K562 (cell line): Measurements from ENCODE around the gene RPS10. TPM values are rescaled to one million over a fixed set of nuclear protein-coding genes. Genes with fewer than 3 reads are reported as not detected.

ENCODE experiments used
- ATAC-seq: fragments of 200-7000 bp; cut with Tn5 transposase; 3 replicates; pipeline ENCODE4 v1.9.1; 2020; ENCODE audit warnings: moderate library complexity
- BruUV-seq: library from RNA; stranded (reverse); fragments of 400-500 nt; replicated peaks from 2 replicates; lab custom pipeline; 2021; lab: Mats Ljungman, UMichigan
- CTCF ChIA-PET: fragments of 300-600 bp; formaldehyde crosslinking; extraction: SDS; loops from one replicate; lab custom pipeline; 2021; ENCODE audit warnings: low intra/inter-chr PET ratio; lab: Yijun Ruan, JAX
- POLR2A ChIA-PET: fragments of 300-600, 350-650 bp; sonication (Branson Sonifier 250); formaldehyde crosslinking; extraction: SDS; loops from one replicate; lab custom pipeline; 2021; ENCODE audit warnings: antibody characterized with exemption, inconsistent platforms; lab: Yijun Ruan, JAX
- DNase-seq, 4 experiments: peaks; one replicate each; pipeline versions ENCODE4 v3.0.0 to v3.0.0-alpha.2; 2011 to 2018; ENCODE audit warnings: low spot score in 3 of 4, mixed read lengths in 3 of 4; ENCODE audit errors: extremely low read depth in 1 of 4
- FAIRE-seq: peaks from 2 replicates; lab custom pipeline; 2011; peaks lifted over from hg19 to GRCh38; lab: Jason Lieb, UNC
- H2AFZ ChIP-seq: 2 replicates; pipeline ENCODE4 v1.6.0; 2011; ENCODE audit warnings: low read depth, low read length, control low read depth, inconsistent platforms
- H3K27ac ChIP-seq: fragments of 200-600 bp; 3 replicates; pipeline ENCODE4 v1.8.0; 2011; ENCODE audit warnings: low read depth, mild to moderate bottlenecking, control low read depth, inconsistent platforms, low read length, moderate library complexity, mixed read lengths; ENCODE audit errors: extremely low read depth
- H3K27me3 ChIP-seq, 2 experiments: fragments of 300-600 bp in 1 of 2; 2 replicates in 1 of 2; 3 replicates in 1 of 2; pipeline versions ENCODE4 v1.6.0 to v1.8.0; 2011; ENCODE audit warnings: inconsistent platforms in 2 of 2, low read length in 2 of 2, mild to moderate bottlenecking in 1 of 2, mixed read lengths in 1 of 2, moderate library complexity in 1 of 2; ENCODE audit not compliant: control insufficient read depth in 2 of 2, insufficient read depth in 2 of 2
- H3K36me3 ChIP-seq: fragments of 300-600 bp; 3 replicates; pipeline ENCODE4 v1.8.0; 2011; ENCODE audit warnings: mild to moderate bottlenecking, low read length, inconsistent platforms; ENCODE audit not compliant: control insufficient read depth, insufficient read depth
- H3K4me1 ChIP-seq, 2 experiments: fragments of 200-600 bp in 1 of 2; replicated peaks in 1 of 2; 2 replicates in 1 of 2; 3 replicates in 1 of 2; pipeline versions ENCODE4 v1.5.1 to v1.8.0; 2011; ENCODE audit warnings: inconsistent platforms in 2 of 2, low read length in 2 of 2, mild to moderate bottlenecking in 1 of 2, mixed read lengths in 1 of 2, moderate library complexity in 1 of 2; ENCODE audit not compliant: control insufficient read depth in 2 of 2, insufficient read depth in 2 of 2
- H3K4me2 ChIP-seq: 2 replicates; pipeline ENCODE4 v1.6.1; 2011; ENCODE audit warnings: low read length, control low read depth, inconsistent platforms, mixed read lengths; ENCODE audit not compliant: insufficient read depth
- H3K4me3 ChIP-seq: fragments of 200-600 bp; sonication (generic), shearing (Covaris generic); 2 replicates; pipeline ENCODE4 v1.5.1; 2016; ENCODE audit warnings: control low read depth, inconsistent platforms
- H3K79me2 ChIP-seq: fragments of 200-600 bp; 3 replicates; pipeline ENCODE4 v1.8.0; 2011; ENCODE audit warnings: low read length, inconsistent platforms; ENCODE audit not compliant: control insufficient read depth, insufficient read depth
- H3K9ac ChIP-seq, 2 experiments: 2 replicates each; pipeline versions ENCODE4 v1.6.0 to v1.6.1; 2011; ENCODE audit warnings: low read depth in 2 of 2, low read length in 2 of 2, control low read depth in 1 of 2, inconsistent platforms in 1 of 2, mild to moderate bottlenecking in 1 of 2, mixed read lengths in 1 of 2; ENCODE audit not compliant: insufficient read depth in 1 of 2
- H3K9me1 ChIP-seq: one replicate; pipeline ENCODE4 v1.6.0; 2011; ENCODE audit warnings: inconsistent platforms, mild to moderate bottlenecking, low read length, moderate library complexity; ENCODE audit not compliant: control insufficient read depth, insufficient read depth
- H3K9me3 ChIP-seq: replicated peaks from 2 replicates; pipeline ENCODE4 v1.5.1; 2011; ENCODE audit warnings: low read depth, low read length, inconsistent platforms; ENCODE audit not compliant: control insufficient read depth, insufficient read depth
- H4K20me1 ChIP-seq: replicated peaks from 2 replicates; pipeline ENCODE4 v1.6.1; 2011; ENCODE audit warnings: low read length, inconsistent platforms, mixed read lengths; ENCODE audit not compliant: control insufficient read depth, insufficient read depth
- BCL6 ChIP-seq: fragments of 250-450 bp; sonication (Bioruptor Pico); IDR thresholded peaks from 2 replicates; pipeline ENCODE4 v1.4.0; 2020
- C11orf30 ChIP-seq: fragments of 450-650 bp; IDR thresholded peaks from 2 replicates; pipeline ENCODE4 v1.6.1; 2016; ENCODE audit warnings: low read depth, mild to moderate bottlenecking
- LEF1 ChIP-seq: fragments of 450-650 bp; IDR thresholded peaks from 2 replicates; pipeline ENCODE4 v1.6.1; 2016; ENCODE audit warnings: mild to moderate bottlenecking
- NFYB ChIP-seq: IDR thresholded peaks from 2 replicates; pipeline ENCODE4 v1.6.1; 2011; ENCODE audit warnings: mild to moderate bottlenecking, moderate library complexity; ENCODE audit not compliant: insufficient read length; ENCODE audit errors: extremely low read depth
- ZNF316 ChIP-seq: fragments of 450-650 bp; IDR thresholded peaks from 2 replicates; pipeline ENCODE4 v1.6.1; 2016
- ZNF766 ChIP-seq: fragments of 200-800 bp; sonication (Bioruptor generic); conservative IDR thresholded peaks from 2 replicates; pipeline ENCODE4 v1.6.1; 2016; ENCODE audit warnings: missing genetic modification characterization, missing compliant biosample characterization
- WGBS: fragments of 100-300 bp; shearing (Covaris generic); methylation state at CpG from one replicate; pipeline ENCODE4 v1.1.6; 2016; ENCODE audit warnings: low coverage, mixed read lengths; ENCODE audit not compliant: insufficient coverage; ENCODE audit errors: missing lambda C conversion rate; 5-methylcytosine and 5-hydroxymethylcytosine counted together
- in situ Hi-C: fragments of 300-500 bp; cut with MboI; formaldehyde crosslinking; loops from 4 replicates; pipeline ENCODE4 v1.15.0; 2018; ENCODE audit warnings: inconsistent platforms, mixed read lengths
- intact Hi-C: fragments of 100-400 bp; cut with micrococcal nuclease; formaldehyde crosslinking; loops from 2 replicates; pipeline ENCODE4 v1.14.2; 2022
- polyA plus RNA-seq, 8 experiments: library from polyadenylated mRNA; depleted of rRNA in 4 of 8; stranded (reverse) in 5 of 8; unstranded in 3 of 8; fragments of >200 nt; fragmentation: Nextera tagmentation in 2 of 8; fragmentation: Illumina TruSeq in 1 of 8; extraction: Ambion mirVana in 2 of 8; extraction: Trizol in 1 of 8; gene quantifications; 2 replicates each; pipeline versions ENCODE4 v1.2.1 to v1.2.3, GENCODE V29; 2011 to 2014; ENCODE audit warnings: inconsistent platforms in 1 of 8, missing spikeins in 1 of 8
- total RNA-seq, 7 experiments: library from RNA; depleted of rRNA in 6 of 7; stranded (reverse); fragments of >200 nt in 6 of 7; fragmentation: Illumina TruSeq in 2 of 7; extraction: Trizol in 2 of 7; gene quantifications; 2 replicates each; pipeline versions ENCODE4 v1.2.1 to v1.2.3, GENCODE V29; 2011 to 2021; ENCODE audit warnings: low replicate concordance in 1 of 7

RPS10 gene
- total and polyA plus RNA-seq, 9 of the 15 experiments (the other 6 are each of a cell fraction or from before 2014, with no cell fraction given) = 2,680 to 5,251 (median 3,876) TPM

- CTCF ChIA-PET = no interaction called here
Measured at GRCh38 chr6:34438705-34439104, 12.8 kb upstream of the RPS10 start.

DNA sequence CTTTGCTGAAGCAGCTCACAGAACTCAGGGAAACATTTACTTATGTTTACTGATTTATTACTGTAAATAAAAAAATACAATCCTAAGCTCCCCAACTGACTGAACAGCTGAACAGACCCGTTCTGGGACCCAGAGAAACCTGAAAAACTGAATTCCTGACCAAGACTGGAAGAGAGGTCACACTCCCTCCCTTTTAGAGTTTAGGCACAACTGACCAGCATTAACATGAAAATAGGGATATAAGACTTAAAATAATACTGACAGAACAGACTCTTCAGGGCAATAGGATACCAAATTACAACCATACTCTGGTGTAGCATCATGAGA lies 11.7 kb upstream of the RPS10 start:
- WGBS = 0% methylated on average over 1 of the region's 1 CpG
- no peak for DNase-seq
- H3K4me1 ChIP-seq = no peaks in the 10 kb centered on the region
- ChIA-PET CTCF (no interaction called here), POLR2A (interaction anchor here (0.5 to 1.8 kb wide), 3 partner anchors 9 to 654 kb away, joined by 3 to 5 read pairs (median 4); no protein-coding TSS in a partner anchor)
- FAIRE-seq = no peak
- no peak for TF ChIP-seq BCL6 (CRISPR knock-in tag)
- BruUV-seq = no TSS peak
- H3K79me2 ChIP-seq = no peaks in the 10 kb centered on the region
- no peaks in the 10 kb centered on the region for H3K9me1 ChIP-seq
- in situ Hi-C loops (no loop called here), intact Hi-C loops (no loop called here)
- H2AFZ ChIP-seq = no peak overlapping the region
- H3K4me2 ChIP-seq = no peak overlapping the region
- H3K4me3 ChIP-seq = no peak overlapping the region
- no peaks in the 10 kb centered on the region for H4K20me1 ChIP-seq
- ATAC-seq = no peak
- H3K9me3 ChIP-seq = peaks cover 2% of the 10 kb centered on the region; the same call in 1 of the 2 replicates
- H3K36me3 ChIP-seq = no peaks in the 10 kb centered on the region
- no peaks in the 10 kb centered on the region for H3K27me3 ChIP-seq
- H3K9ac ChIP-seq = no peak overlapping the region
- no peak overlapping the region for H3K27ac ChIP-seq

More at GRCh38 chr6:34438705-34439104, 12.8 kb upstream of the RPS10 start:
- POLR2A ChIA-PET = interaction anchor here (0.6 to 1.8 kb wide), 2 partner anchors 14 to 16 kb away, joined by 3 to 5 read pairs; no protein-coding TSS in a partner anchor
- Histone ChIP-seq H3K9me3 (peaks cover 2% of the 10 kb centered on the region; the same call in 1 of the 2 replicates), H3K79me2 (no peaks in the 10 kb centered on the region), H2AFZ (no peak overlapping the region), H4K20me1 (no peaks in the 10 kb centered on the region), H3K27ac (no peak overlapping the region), H3K27me3 (no peaks in the 10 kb centered on the region), H3K4me2 (no peak overlapping the region), H3K9me1 (no peaks in the 10 kb centered on the region), H3K36me3 (no peaks in the 10 kb centered on the region), H3K9ac (no peak overlapping the region), H3K4me3 (no peak overlapping the region), H3K4me1 (no peaks in the 10 kb centered on the region)
- in situ Hi-C loops = no loop called here
- WGBS = 23% methylated on average over 4 of the region's 4 CpGs
- FAIRE-seq = no peak
- BruUV-seq = no TSS peak
- ATAC-seq = peak; percentile 61
- TF ChIP-seq NFYB (peak; percentile 68), C11orf30 (0 out of 2 replicates have a peak, but pooled peaks have one; percentile 6), LEF1 (no peak), ZNF766 (CRISPR knock-in tag) (no peak), ZNF316 (0 out of 2 replicates have a peak, but pooled peaks have one; percentile 24)
- intact Hi-C loops = no loop called here
- DNase-seq = peak in 1 of 4 experiments; percentile 13
